Liver (tissue), 9 donors: ENCODE data around the gene ZNF839. TPM values are rescaled to one million over a fixed set of nuclear protein-coding genes. Genes with fewer than 3 reads are reported as not detected.

ENCODE experiments used
- DNase-seq: peaks from one replicate; pipeline ENCODE4 v3.0.0-alpha.2; 2017; ENCODE audit warnings: low spot score
- H3K27ac ChIP-seq, 2 donors: one replicate each; pipeline ENCODE4 v1.7.0; 2013; ENCODE audit warnings: inconsistent platforms in 2 of 2, low read length in 2 of 2, control low read depth in 1 of 2, low read depth in 1 of 2, mild to moderate bottlenecking in 1 of 2
- H3K27me3 ChIP-seq, 4 donors: one replicate each; pipeline versions ENCODE4 v1.6.1 to v1.7.0; 2013; ENCODE audit warnings: low read length in 3 of 4, inconsistent platforms in 1 of 4, mild to moderate bottlenecking in 1 of 4, moderate library complexity in 1 of 4; ENCODE audit not compliant: control insufficient read depth in 4 of 4, insufficient read depth in 4 of 4
- H3K36me3 ChIP-seq, 4 donors: one replicate each; pipeline versions ENCODE4 v1.6.1 to v1.7.0; 2013; ENCODE audit warnings: low read length in 3 of 4, mild to moderate bottlenecking in 3 of 4, low read depth in 1 of 4, moderate library complexity in 1 of 4; ENCODE audit not compliant: control insufficient read depth in 4 of 4, insufficient read depth in 3 of 4
- H3K4me1 ChIP-seq, 4 donors: one replicate each; pipeline versions ENCODE4 v1.6.1 to v1.7.0; 2013; ENCODE audit warnings: low read length in 3 of 4, mild to moderate bottlenecking in 3 of 4, moderate library complexity in 1 of 4; ENCODE audit not compliant: control insufficient read depth in 4 of 4, insufficient read depth in 4 of 4
- H3K4me3 ChIP-seq, 3 donors: one replicate each; pipeline versions ENCODE4 v1.6.1 to v1.7.0; 2013; ENCODE audit warnings: low read length in 3 of 3, control low read depth in 1 of 3, low read depth in 1 of 3, mild to moderate bottlenecking in 1 of 3
- H3K9ac ChIP-seq, 2 donors: one replicate each; pipeline ENCODE4 v1.7.0; 2013; ENCODE audit warnings: low read length in 2 of 2, mild to moderate bottlenecking in 2 of 2, moderate library complexity in 2 of 2, control low read depth in 1 of 2, low read depth in 1 of 2
- H3K9me3 ChIP-seq, 4 donors: one replicate each; pipeline versions ENCODE4 v1.6.1 to v1.7.0; 2013; ENCODE audit warnings: low read length in 3 of 4; ENCODE audit not compliant: control insufficient read depth in 4 of 4
- CTCF ChIP-seq: fragments of 150-350 bp; IDR thresholded peaks from 2 replicates; pipeline ENCODE4 v1.5.1; 2017; ENCODE audit warnings: improper control_type of control experiment, low read depth, low read length; ENCODE audit not compliant: missing input control
- EGR1 ChIP-seq, 2 donors: IDR thresholded peaks; 2 replicates each; pipeline ENCODE4 v1.6.1; 2016 to 2018; ENCODE audit warnings: antibody characterized with exemption in 2 of 2, low read depth in 2 of 2
- FOXA1 ChIP-seq: IDR thresholded peaks from 2 replicates; pipeline ENCODE4 v1.6.1; 2016; ENCODE audit warnings: antibody characterized with exemption
- FOXA2 ChIP-seq: IDR thresholded peaks from 2 replicates; pipeline ENCODE4 v1.6.1; 2016; ENCODE audit warnings: antibody characterized with exemption
- GABPA ChIP-seq, 2 donors: IDR thresholded peaks in 1 of 2; conservative IDR thresholded peaks in 1 of 2; 2 replicates each; pipeline ENCODE4 v1.6.1; 2016; ENCODE audit warnings: antibody characterized with exemption in 2 of 2, mild to moderate bottlenecking in 1 of 2, moderate library complexity in 1 of 2
- HNF4A ChIP-seq, 2 donors: conservative IDR thresholded peaks; 2 replicates each; pipeline ENCODE4 v1.6.1; 2016; ENCODE audit warnings: antibody characterized with exemption in 2 of 2, mild to moderate bottlenecking in 2 of 2
- HNF4G ChIP-seq: IDR thresholded peaks from 2 replicates; pipeline ENCODE4 v1.6.1; 2016; ENCODE audit warnings: antibody characterized with exemption
- JUND ChIP-seq, 2 donors: IDR thresholded peaks; 2 replicates each; pipeline ENCODE4 v1.6.1; 2016; ENCODE audit warnings: antibody characterized with exemption in 2 of 2
- NR2F2 ChIP-seq: IDR thresholded peaks from 2 replicates; pipeline ENCODE4 v1.6.1; 2016; ENCODE audit warnings: antibody characterized with exemption
- RAD21 ChIP-seq, 2 donors: IDR thresholded peaks; 2 replicates each; pipeline ENCODE4 v1.6.1; 2016; ENCODE audit warnings: antibody characterized with exemption in 2 of 2, mild to moderate bottlenecking in 2 of 2
- RXRA ChIP-seq, 2 donors: IDR thresholded peaks; 2 replicates each; pipeline ENCODE4 v1.6.1; 2017 to 2018; ENCODE audit warnings: antibody characterized with exemption in 2 of 2, mild to moderate bottlenecking in 1 of 2
- SP1 ChIP-seq: IDR thresholded peaks from 2 replicates; pipeline ENCODE4 v1.6.1; 2018; ENCODE audit warnings: antibody characterized with exemption, mild to moderate bottlenecking
- TAF1 ChIP-seq: conservative IDR thresholded peaks from 2 replicates; pipeline ENCODE4 v1.6.1; 2016; ENCODE audit warnings: antibody characterized with exemption, mild to moderate bottlenecking
- YY1 ChIP-seq: IDR thresholded peaks from 2 replicates; pipeline ENCODE4 v1.6.1; 2016; ENCODE audit warnings: antibody characterized with exemption, mild to moderate bottlenecking
- ZBTB33 ChIP-seq: IDR thresholded peaks from 2 replicates; pipeline ENCODE4 v1.6.1; 2016; ENCODE audit warnings: antibody characterized with exemption
- WGBS: extraction: QIAGEN DNeasy Blood & Tissue Kit; methylation state at CpG from one replicate; pipeline ENCODE4 v1.1.7; 2013; 5-methylcytosine and 5-hydroxymethylcytosine counted together
- polyA plus RNA-seq, 2 donors: library from polyadenylated mRNA; stranded (reverse) in 1 of 2; unstranded in 1 of 2; fragments of 200-250 nt in 1 of 2; fragments of >200 nt in 1 of 2; fragmentation: Nextera tagmentation in 1 of 2; extraction: Ambion mirVana in 1 of 2; gene quantifications; one replicate each; pipeline versions ENCODE4 v1.2.1 to v1.2.3, GENCODE V29; 2013 to 2015
- total RNA-seq, 2 donors: library from RNA; depleted of rRNA; stranded (reverse); fragments of >200 nt; gene quantifications; one replicate each; pipeline ENCODE4 v1.2.3, GENCODE V29; 2014
- TF ChIP-seq, protein P1 (sequence below): IDR thresholded peaks from 2 replicates; pipeline ENCODE4 v1.6.1; 2016; ENCODE audit warnings: antibody characterized with exemption, mild to moderate bottlenecking
- TF ChIP-seq, protein P2 (sequence below): IDR thresholded peaks from 2 replicates; pipeline ENCODE4 v1.6.1; 2016; ENCODE audit warnings: antibody characterized with exemption
- donor health status: healthy.
- donor health status: healthy.
- donor health status: healthy.
- donor health status: healthy.
- donor health status: healthy.

ZNF839 gene
- total and polyA plus RNA-seq, 4 donors, result 3.1 to 5.6 (median 4.3) TPM

DNA sequence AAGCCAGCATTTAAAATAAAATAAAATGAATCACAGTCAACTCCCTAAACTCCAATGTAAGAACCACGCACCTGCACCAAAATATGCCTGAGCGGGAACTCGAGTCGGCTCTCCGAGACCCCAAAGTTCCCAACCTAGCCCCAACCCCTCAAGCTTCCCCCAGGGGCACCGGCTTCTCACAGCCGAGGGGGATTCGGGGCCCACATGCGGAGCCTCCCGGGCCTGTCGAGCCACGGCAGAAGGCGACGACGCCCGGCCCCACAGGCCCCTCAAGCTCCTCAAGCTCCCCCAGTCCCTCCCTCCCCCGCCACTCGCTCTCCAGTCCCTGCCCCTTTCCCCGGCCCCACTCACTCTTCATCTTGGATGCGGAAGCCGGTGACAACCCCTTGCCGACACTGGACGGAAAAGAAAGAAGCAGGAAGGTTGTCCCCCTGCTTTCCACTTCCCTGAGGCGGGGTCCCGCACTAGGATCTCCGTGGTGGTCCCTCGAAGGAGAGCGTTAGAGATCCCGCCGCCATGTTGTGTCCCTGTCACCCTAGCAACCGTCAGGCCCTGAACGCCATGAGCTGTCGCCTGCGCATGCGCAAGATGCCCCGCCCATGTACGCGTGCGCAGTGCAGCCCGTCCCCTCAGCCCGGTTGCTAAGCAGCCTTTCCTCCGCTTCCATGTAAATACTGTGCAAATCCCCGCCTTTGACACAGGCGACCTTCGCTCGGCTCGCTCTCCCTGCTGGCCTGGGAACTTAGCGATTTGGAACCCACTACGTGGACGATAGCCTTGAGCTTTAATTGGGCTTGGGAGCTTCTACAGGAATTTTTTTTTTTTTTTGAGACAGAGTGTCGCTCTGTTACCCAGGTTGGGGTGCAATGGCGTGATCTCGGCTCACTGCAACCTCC lies 14.7 kb upstream of the ZNF839 start, which contains the start of gene MOK:
MOK (minus strand) TSS at position 554 of the 896 bp plus-strand sequence; CDS start at position 358, 196 bp downstream.
- Histone ChIP-seq H3K4me3 (peak within 1 kb of the TSS; percentile 70 to 100 (median 100)), H3K27ac (peak within 1 kb of the TSS; percentile 47 to 69), H3K27me3 (no peaks in the 10 kb centered on the region), H3K4me1 (peaks cover 0 to 6% (median 4%) of the 10 kb centered on the region in 4 donors), H3K9me3 (no peaks in the 10 kb centered on the region), H3K36me3 (no peaks in the 10 kb centered on the region), H3K9ac (peak within 1 kb of the TSS; percentile 53 to 58)
- peak; percentile 58 for TF ChIP-seq FOXA1
- no peak for TF ChIP-seq CTCF
- no peak for TF ChIP-seq EGR1 (IDR thresholded peaks at IDR 0.05; ENCODE audit: low read depth in 2 of 2)
- TF ChIP-seq FOXA2, result peak; percentile 49
- TF ChIP-seq GABPA (IDR thresholded peaks at IDR 0.05 in 1 of 2, conservative IDR thresholded peaks at IDR 0.05 in 1 of 2), result no peak
- peak; percentile 37 to 43 for TF ChIP-seq RXRA (IDR thresholded peaks at IDR 0.05)
- TF ChIP-seq SP1, result peak; percentile 90
- TF ChIP-seq, protein P1, sequence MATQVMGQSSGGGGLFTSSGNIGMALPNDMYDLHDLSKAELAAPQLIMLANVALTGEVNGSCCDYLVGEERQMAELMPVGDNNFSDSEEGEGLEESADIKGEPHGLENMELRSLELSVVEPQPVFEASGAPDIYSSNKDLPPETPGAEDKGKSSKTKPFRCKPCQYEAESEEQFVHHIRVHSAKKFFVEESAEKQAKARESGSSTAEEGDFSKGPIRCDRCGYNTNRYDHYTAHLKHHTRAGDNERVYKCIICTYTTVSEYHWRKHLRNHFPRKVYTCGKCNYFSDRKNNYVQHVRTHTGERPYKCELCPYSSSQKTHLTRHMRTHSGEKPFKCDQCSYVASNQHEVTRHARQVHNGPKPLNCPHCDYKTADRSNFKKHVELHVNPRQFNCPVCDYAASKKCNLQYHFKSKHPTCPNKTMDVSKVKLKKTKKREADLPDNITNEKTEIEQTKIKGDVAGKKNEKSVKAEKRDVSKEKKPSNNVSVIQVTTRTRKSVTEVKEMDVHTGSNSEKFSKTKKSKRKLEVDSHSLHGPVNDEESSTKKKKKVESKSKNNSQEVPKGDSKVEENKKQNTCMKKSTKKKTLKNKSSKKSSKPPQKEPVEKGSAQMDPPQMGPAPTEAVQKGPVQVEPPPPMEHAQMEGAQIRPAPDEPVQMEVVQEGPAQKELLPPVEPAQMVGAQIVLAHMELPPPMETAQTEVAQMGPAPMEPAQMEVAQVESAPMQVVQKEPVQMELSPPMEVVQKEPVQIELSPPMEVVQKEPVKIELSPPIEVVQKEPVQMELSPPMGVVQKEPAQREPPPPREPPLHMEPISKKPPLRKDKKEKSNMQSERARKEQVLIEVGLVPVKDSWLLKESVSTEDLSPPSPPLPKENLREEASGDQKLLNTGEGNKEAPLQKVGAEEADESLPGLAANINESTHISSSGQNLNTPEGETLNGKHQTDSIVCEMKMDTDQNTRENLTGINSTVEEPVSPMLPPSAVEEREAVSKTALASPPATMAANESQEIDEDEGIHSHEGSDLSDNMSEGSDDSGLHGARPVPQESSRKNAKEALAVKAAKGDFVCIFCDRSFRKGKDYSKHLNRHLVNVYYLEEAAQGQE, result peak; percentile 47
- no peak for TF ChIP-seq TAF1
- peak; percentile 97 for TF ChIP-seq YY1
- peak in 1 of 2 donors; percentile 28 for TF ChIP-seq RAD21 (IDR thresholded peaks at IDR 0.05)
- TF ChIP-seq HNF4A (conservative IDR thresholded peaks at IDR 0.05), result peak; percentile 76 to 82
- no peak for TF ChIP-seq ZBTB33
- peak; percentile 21 for TF ChIP-seq HNF4G
- TF ChIP-seq, protein P2, sequence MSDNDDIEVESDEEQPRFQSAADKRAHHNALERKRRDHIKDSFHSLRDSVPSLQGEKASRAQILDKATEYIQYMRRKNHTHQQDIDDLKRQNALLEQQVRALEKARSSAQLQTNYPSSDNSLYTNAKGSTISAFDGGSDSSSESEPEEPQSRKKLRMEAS, result no peak
- no peak for TF ChIP-seq JUND (IDR thresholded peaks at IDR 0.05)
- TF ChIP-seq NR2F2, result peak; percentile 73
- under 1% methylated on average over 53 of the region's 53 CpGs for WGBS
- peak; percentile 98 for DNase-seq
